ENCODE measurements around the gene ELK4. TPM values are rescaled to one million over a fixed set of nuclear protein-coding genes. Genes with fewer than 3 reads are reported as not detected.

The ELK4 gene
- total RNA-seq, 4 donors from 2014 or later, result 20.7 to 37.5 (median 27.8) TPM

GRCh38 chr1:205676002-205676401 is 44.2 kb upstream of the ELK4 start:
- TF ChIP-seq CTCF (IDR thresholded peaks at IDR 0.05), result no peak
- DNase-seq (ENCODE audit: low spot score) (no peak), ATAC-seq (ENCODE audit: low FRiP score) (no peak)

GRCh38 chr1:205675247-205675646 is 43.4 kb upstream of the ELK4 start:
- DNase-seq (ENCODE audit: low spot score) (no peak), ATAC-seq (ENCODE audit: low FRiP score) (no peak)
- no peak for TF ChIP-seq CTCF (IDR thresholded peaks at IDR 0.05)

- TF ChIP-seq CTCF (IDR thresholded peaks at IDR 0.05), result no peak
- DNase-seq (ENCODE audit: low spot score) (no peak), ATAC-seq (ENCODE audit: low FRiP score) (no peak)
These were observed 41.2 kb upstream of the ELK4 start for GRCh38 chr1:205672970-205673369.

- DNase-seq (ENCODE audit: low spot score) (no peak), ATAC-seq (ENCODE audit: low FRiP score) (no peak)
- TF ChIP-seq CTCF (IDR thresholded peaks at IDR 0.05), result no peak
These were observed 40.6 kb upstream of the ELK4 start for GRCh38 chr1:205672395-205672889.

- DNase-seq (ENCODE audit: low spot score) (no peak), ATAC-seq (ENCODE audit: low FRiP score) (no peak)
- TF ChIP-seq CTCF (IDR thresholded peaks at IDR 0.05), result no peak
These were observed 39.0 kb upstream of the ELK4 start for GRCh38 chr1:205670611-205671430.

- DNase-seq (ENCODE audit: low spot score), result no peak
- no peak for TF ChIP-seq CTCF (IDR thresholded peaks at IDR 0.05)
- ATAC-seq (ENCODE audit: low FRiP score), result no peak
These were observed 38.3 kb upstream of the ELK4 start for GRCh38 chr1:205670150-205670446.

Data from omental fat pad (tissue), 4 donors.